GM18517 (cell line): ENCODE results near the gene BMP6.

Experiments used
- ATAC-seq: cut with Tn5 transposase; IDR thresholded peaks from one replicate; pipeline ENCODE4 v1.9.1; 2021; ENCODE audit warnings: mild to moderate bottlenecking, moderate library complexity; ENCODE audit not compliant: unreplicated experiment

Gene BMP6

GRCh38 chr6:7747016-7747415, 21.1 kb downstream of the BMP6 start:
- no peak for ATAC-seq

DNA sequence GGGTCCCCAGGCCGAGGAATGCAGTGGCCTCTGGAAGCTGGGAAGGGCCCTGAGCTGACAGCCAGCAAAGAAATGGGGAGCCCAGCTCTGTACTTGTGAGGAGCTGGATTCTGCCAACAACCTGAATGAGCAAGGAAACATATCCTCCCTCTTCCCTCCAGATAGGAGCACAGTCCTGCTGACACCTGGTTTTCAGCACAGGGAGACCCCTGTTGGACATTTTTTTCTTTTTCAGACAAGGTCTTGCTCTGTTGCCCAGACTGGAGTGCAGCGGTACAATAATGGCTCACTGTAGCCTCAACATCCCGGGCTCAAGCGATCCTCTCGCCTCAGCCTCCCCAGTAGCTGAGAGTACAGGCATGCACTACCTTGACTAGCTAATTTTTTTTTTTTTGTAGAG, 21.5 kb downstream of the BMP6 start:
- no peak for ATAC-seq

DNA sequence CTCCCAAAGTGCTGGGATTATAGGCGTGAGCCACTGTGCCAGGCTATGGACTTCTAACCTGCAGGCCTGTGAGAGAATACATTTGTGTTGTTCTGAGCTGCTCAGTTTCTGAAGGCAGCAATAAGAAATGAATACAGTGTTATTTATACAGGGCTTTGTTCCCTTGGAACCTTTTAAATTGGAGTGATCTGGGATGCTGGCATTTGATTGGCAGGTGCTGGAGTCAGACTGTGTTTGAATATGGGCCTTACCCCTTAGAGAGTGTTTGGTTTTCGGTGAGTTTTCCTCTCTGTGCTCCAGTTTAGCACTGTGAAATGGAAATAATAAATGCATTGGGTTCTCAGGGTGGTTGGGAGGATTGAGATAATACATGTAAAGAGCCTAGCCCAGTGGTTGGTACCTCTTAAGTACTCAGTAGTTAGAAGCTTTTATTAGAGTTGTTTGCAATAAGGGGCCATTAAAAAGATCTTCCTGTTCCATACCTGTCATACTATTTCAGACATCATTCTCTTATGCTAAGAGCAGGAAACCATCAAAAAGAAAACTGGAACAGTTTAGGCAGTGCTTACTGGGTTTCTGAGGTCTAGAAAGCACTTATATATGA, 22.1 kb downstream of the BMP6 start:
- ATAC-seq: no peak

DNA sequence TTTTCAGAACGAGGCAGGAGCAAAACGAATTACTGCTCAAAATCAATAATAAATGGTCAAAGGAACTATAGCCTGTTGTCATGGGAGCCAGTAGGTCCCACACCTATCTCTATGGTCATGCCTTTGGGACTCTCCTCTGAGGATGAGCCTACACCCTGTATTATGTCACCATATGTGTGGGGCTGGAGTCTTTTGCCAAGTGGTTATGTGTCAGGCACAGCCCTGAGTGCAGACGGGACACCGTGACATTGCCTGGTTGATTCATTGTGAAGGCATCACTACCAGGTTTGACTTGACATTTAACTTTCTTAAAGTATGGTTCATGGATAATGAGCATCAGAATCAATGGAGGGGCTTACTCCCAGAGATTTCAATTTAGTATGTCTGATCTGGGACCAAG, 23.6 kb downstream of the BMP6 start:
- no peak for ATAC-seq

GRCh38 chr6:7750197-7750596, 24.3 kb downstream of the BMP6 start:
- no peak for ATAC-seq

- ATAC-seq: no peak
Observed at GRCh38 chr6:7758456-7758855, 32.6 kb downstream of the BMP6 start.

DNA sequence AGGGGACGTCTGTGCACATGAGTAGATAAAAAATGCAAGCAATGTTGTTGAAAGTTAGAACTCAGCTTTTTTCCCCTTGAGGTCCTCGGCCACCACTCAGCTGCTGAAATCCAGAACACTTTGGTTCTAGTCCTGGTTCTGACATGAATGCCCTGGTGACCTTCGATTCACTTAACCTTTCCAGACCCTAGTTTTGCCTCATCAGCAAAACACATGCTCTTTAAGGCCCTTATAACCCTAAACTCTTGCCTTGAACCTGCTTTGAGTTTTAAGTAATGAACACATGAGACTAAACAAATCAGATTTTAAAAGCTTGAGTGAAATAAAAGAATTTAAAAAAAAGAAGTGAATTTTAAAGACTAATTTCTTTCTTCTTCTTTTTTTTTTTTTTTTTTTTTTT, 33.4 kb downstream of the BMP6 start:
- ATAC-seq: no peak

DNA sequence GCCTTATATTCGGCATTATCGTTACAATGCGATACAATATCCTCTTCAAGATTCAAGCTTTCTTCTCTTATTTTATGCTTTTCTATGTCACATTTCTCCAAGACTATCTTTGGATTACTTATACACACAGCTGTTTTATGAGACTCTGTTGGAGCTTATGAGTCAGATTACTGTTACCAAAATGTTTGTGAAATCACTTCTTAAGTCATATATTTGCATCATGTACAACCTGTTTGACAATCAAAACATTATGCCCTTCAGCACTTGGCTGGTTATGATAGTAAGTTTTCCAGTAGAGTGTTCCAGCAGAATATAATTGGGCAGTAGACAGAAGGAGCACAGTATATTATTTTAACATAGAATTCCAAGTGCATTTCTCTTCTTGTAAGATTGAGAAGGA, 35.2 kb downstream of the BMP6 start:
- ATAC-seq: no peak

GRCh38 chr6:7762760-7763159, 36.9 kb downstream of the BMP6 start:
- ATAC-seq: no peak

- no peak for ATAC-seq
Observed at GRCh38 chr6:7763881-7764280, 38.0 kb downstream of the BMP6 start.

DNA sequence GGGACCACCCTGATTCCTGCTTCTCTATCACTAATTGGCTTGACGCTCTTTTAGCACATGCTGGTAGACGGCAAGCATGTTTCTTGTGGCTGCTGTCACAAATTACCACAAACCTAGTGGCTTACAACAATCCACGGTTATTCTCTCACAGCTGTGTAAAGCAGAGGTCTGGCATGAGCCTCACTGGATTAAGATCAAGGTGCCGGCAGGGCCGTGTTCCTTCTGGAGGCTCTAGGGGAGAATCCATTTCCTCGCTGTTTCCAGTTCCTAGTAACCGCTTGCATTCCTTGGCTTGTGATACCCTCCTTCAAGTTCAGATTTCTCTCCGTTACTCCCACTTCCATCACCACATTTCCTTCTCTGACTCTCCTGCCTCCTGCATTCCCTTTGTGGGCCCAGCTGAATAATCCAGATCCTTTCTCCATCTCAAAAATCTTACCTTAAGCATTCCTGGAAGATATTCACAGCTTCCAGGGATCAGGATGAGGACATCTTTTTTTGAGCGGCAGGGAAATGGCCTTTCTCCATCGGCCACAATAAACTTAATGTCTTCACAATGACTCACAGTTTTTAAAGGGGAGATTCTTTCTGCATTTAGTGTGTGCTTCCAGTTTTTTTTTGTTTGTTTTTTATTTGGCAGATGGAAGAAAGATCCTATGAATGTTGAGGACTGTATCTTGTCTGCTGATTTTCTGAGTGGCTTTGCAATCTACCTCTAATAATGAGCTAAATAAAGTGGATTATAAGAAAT, 39.9 kb downstream of the BMP6 start:
- no peak for ATAC-seq

- ATAC-seq: no peak
Observed at GRCh38 chr6:7769702-7770101, 43.8 kb downstream of the BMP6 start.

- ATAC-seq: no peak
Observed at GRCh38 chr6:7770111-7770510, 44.2 kb downstream of the BMP6 start.

DNA sequence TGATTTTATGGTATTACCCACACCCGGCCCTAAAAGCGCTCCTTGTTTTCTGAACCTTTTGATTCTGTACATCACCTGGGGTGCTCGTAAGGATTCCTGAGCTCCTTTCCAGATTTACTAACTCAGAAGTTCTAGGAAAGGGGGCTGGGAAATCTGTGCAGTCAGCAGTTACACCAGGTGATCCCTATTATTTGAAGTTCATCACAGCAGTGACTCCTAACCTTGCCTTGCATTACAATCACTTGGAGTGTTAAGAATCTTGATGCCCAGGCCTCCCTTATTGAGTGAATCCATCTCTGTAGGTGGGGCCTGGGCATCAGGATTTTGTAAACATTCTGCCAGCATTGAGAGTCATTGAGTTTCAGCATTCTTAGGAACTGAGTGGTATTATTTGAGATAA, 44.7 kb downstream of the BMP6 start:
- no peak for ATAC-seq

GRCh38 chr6:7773322-7773721, 47.4 kb downstream of the BMP6 start:
- ATAC-seq: no peak

- no peak for ATAC-seq
Observed at GRCh38 chr6:7773914-7774313, 48.0 kb downstream of the BMP6 start.

- ATAC-seq: no peak
Observed at GRCh38 chr6:7776509-7776908, 50.6 kb downstream of the BMP6 start.

- ATAC-seq: no peak
Observed at GRCh38 chr6:7777074-7777473, 51.2 kb downstream of the BMP6 start.

GRCh38 chr6:7781240-7781639, 55.3 kb downstream of the BMP6 start:
- ATAC-seq: no peak

GRCh38 chr6:7784248-7784647, 58.3 kb downstream of the BMP6 start:
- ATAC-seq: no peak

GRCh38 chr6:7784706-7785105, 58.8 kb downstream of the BMP6 start:
- no peak for ATAC-seq

- ATAC-seq: no peak
Observed at GRCh38 chr6:7785243-7786035, 59.5 kb downstream of the BMP6 start.
